Nephron progenitor cell (in vitro differentiated cells): Measurements from ENCODE around the gene PRDM2.

Experiments
- DNase-seq: peaks from one replicate; pipeline ENCODE4 v3.0.0; 2021
- H3K27ac Mint-ChIP-seq: 2 replicates; pipeline ENCODE4 v1.8.0; 2021; ENCODE audit warnings: mild to moderate bottlenecking, moderate library complexity, mixed read lengths
- H3K27me3 Mint-ChIP-seq: 2 replicates; pipeline ENCODE4 v1.8.0; 2021; ENCODE audit warnings: mild to moderate bottlenecking, low read depth, mixed read lengths; ENCODE audit not compliant: poor library complexity
- H3K36me3 Mint-ChIP-seq: 2 replicates; pipeline ENCODE4 v1.8.0; 2021; ENCODE audit warnings: low read depth, mixed read lengths
- H3K4me1 Mint-ChIP-seq: 2 replicates; pipeline ENCODE4 v1.8.0; 2021; ENCODE audit warnings: mixed read lengths
- H3K4me3 Mint-ChIP-seq: 2 replicates; pipeline ENCODE4 v1.8.0; 2021; ENCODE audit warnings: mild to moderate bottlenecking, moderate library complexity, mixed read lengths
- H3K9me3 Mint-ChIP-seq: 2 replicates; pipeline ENCODE4 v1.8.0; 2021; ENCODE audit warnings: mild to moderate bottlenecking, moderate library complexity, mixed read lengths
- TF ChIP-seq, protein P1 (sequence below): fragments of 200-600 bp; sonication (generic); IDR thresholded peaks from 2 replicates; pipeline ENCODE4 v1.5.0; 2021; ENCODE audit warnings: antibody characterized with exemption

PRDM2 gene

GRCh38 chr1:13812456-13813397 lies 112.7 kb downstream of the PRDM2 start:
- Mint-ChIP-seq H3K9me3 (no peaks in the 10 kb centered on the region), H3K36me3 (no peaks in the 10 kb centered on the region), H3K27me3 (peaks cover 10% of the 10 kb centered on the region), H3K4me3 (no peak overlapping the region), H3K4me1 (peaks cover 17% of the 10 kb centered on the region), H3K27ac (no peak overlapping the region)
- TF ChIP-seq, protein P1, sequence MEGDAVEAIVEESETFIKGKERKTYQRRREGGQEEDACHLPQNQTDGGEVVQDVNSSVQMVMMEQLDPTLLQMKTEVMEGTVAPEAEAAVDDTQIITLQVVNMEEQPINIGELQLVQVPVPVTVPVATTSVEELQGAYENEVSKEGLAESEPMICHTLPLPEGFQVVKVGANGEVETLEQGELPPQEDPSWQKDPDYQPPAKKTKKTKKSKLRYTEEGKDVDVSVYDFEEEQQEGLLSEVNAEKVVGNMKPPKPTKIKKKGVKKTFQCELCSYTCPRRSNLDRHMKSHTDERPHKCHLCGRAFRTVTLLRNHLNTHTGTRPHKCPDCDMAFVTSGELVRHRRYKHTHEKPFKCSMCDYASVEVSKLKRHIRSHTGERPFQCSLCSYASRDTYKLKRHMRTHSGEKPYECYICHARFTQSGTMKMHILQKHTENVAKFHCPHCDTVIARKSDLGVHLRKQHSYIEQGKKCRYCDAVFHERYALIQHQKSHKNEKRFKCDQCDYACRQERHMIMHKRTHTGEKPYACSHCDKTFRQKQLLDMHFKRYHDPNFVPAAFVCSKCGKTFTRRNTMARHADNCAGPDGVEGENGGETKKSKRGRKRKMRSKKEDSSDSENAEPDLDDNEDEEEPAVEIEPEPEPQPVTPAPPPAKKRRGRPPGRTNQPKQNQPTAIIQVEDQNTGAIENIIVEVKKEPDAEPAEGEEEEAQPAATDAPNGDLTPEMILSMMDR = no peak
- no peak for DNase-seq

DNA sequence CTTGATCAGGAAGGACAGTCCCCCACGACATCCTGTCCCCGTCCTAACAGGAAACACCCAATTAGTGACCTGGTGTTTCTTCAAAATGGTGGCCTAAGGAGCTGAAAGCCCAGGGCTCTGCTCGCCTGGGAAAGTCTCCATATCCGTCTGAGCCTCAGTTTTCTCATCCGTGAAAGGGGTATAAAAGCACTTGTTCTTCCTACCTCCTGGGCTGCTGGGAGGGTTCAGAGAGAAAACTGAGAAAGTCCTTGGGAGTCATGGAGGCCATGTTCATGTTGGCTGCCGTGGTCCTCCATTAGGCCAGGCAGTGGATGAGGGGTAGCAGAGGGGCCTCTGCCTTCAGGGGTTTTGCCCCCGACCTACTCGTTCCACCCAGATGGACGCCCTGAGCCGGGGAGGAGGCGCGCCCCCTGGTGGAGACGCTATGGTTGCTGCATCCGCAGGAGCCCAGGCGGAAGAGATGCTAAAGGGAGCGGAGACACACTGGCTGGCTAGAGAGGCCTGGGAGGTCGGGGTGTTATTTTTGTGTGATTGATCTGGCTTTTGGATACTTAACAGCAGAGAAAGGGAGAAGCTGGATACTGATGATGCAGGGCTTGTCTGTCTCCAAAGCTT lies 113.5 kb downstream of the PRDM2 start:
- peaks cover 12% of the 10 kb centered on the region for H3K4me1 Mint-ChIP-seq
- DNase-seq = peak; percentile 76
- TF ChIP-seq, protein P1 = peak; percentile 85
- H3K9me3 Mint-ChIP-seq = no peaks in the 10 kb centered on the region
- H3K36me3 Mint-ChIP-seq = no peaks in the 10 kb centered on the region
- H3K4me3 Mint-ChIP-seq = no peak overlapping the region
- H3K27me3 Mint-ChIP-seq = peaks cover 8% of the 10 kb centered on the region
- H3K27ac Mint-ChIP-seq = peak overlapping the region; percentile 39

DNA sequence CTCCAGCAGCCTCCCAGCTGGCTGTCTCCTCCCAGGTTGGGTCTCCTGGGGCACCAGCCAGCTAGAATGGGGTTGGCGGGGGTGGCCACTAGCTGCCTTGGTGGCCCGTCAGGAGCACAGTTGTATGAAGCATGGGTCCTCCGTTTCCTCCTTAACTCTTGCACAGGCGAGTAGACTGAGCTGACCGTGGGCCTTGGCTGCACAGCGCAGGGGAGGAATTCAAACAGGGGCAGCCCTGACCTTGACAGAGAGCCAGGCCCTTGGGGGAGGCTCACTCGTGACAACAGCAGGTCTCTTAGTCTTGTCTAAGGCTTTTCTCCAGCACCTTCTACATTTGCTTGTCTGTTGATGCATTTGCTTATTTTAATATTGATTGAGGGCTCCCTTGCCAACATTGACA lies 114.1 kb downstream of the PRDM2 start:
- no peaks in the 10 kb centered on the region for H3K36me3 Mint-ChIP-seq
- H3K4me1 Mint-ChIP-seq = peaks cover 6% of the 10 kb centered on the region
- DNase-seq = no peak
- H3K27me3 Mint-ChIP-seq = peaks cover 10% of the 10 kb centered on the region
- no peak overlapping the region for H3K27ac Mint-ChIP-seq
- H3K4me3 Mint-ChIP-seq = no peak overlapping the region
- TF ChIP-seq, protein P1 = no peak
- no peaks in the 10 kb centered on the region for H3K9me3 Mint-ChIP-seq

DNA sequence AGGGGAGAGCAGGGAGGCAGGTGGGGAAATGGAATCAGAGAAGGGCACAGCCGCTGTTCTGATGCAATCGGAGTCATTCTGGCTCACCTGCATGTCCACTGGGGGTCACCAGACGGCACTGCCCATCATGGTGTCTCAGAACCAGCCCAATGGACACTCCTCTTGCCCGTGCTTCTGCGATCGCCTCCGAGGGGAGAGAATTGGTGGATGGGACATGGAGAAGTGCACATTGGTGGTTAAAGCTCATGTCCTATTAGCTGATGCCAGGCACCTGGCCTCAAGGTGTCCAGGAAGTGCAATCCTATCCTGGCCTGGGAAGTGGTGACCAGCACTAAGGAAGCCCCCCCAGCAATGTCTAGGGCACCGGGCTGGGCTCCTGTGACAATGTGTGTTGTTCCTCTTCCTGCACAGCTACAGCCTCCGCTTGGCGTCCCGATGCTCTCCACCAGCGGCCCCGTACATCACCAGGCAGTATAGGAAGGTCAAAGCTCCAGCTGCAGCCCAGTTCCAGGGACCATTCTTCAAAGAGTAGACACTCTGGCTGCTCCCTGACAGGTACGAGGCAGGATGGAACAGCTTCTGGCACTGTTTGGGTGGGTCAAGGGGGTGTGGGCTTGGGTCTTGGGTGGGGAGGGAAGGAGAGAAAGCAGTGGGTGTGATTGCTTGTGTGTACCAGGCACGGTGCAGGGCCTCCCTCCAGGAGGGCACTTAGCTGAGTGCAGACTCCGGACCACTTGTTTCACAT lies 116.2 kb downstream of the PRDM2 start:
- Mint-ChIP-seq H3K36me3 (no peaks in the 10 kb centered on the region), H3K4me3 (no peak overlapping the region), H3K9me3 (no peaks in the 10 kb centered on the region), H3K27ac (no peak overlapping the region), H3K4me1 (peaks cover 5% of the 10 kb centered on the region), H3K27me3 (peaks cover 10% of the 10 kb centered on the region)
- TF ChIP-seq, protein P1 = no peak
- no peak for DNase-seq

- Mint-ChIP-seq H3K4me1 (peaks cover 5% of the 10 kb centered on the region), H3K27me3 (peaks cover 5% of the 10 kb centered on the region), H3K4me3 (no peak overlapping the region), H3K27ac (no peak overlapping the region), H3K36me3 (peaks cover 13% of the 10 kb centered on the region), H3K9me3 (peaks cover 3% of the 10 kb centered on the region)
- no peak for DNase-seq
- TF ChIP-seq, protein P1 = no peak
Observed at GRCh38 chr1:13817906-13818305, 117.9 kb downstream of the PRDM2 start.
